ENCODE results near the gene KRT74. TPM values are rescaled to one million over a fixed set of nuclear protein-coding genes. Genes with fewer than 3 reads are reported as not detected.

KRT74 gene
- total and polyA plus RNA-seq, 9 of the 15 experiments (the other 6 are each of a cell fraction or from before 2014, with no cell fraction given): not detected

GRCh38 chr12:52542785-52543318 is 30.8 kb downstream of the KRT74 start:
- in situ Hi-C loops (cut with MboI): no loop called here
- ATAC-seq: no peak
- Histone ChIP-seq H3K4me1 (replicated peaks in 1 of 2; ENCODE audit: control insufficient read depth in 2 of 2, insufficient read depth in 2 of 2, low read length in 2 of 2) (no peaks in the 10 kb centered on the region), H3K4me2 (ENCODE audit: insufficient read depth, low read length) (no peak overlapping the region), H3K36me3 (ENCODE audit: control insufficient read depth, insufficient read depth, low read length) (no peaks in the 10 kb centered on the region), H3K9me1 (ENCODE audit: control insufficient read depth, insufficient read depth, low read length) (no peaks in the 10 kb centered on the region), H2AFZ (ENCODE audit: low read depth, low read length) (no peak overlapping the region), H3K27me3 (ENCODE audit: control insufficient read depth in 2 of 2, insufficient read depth in 2 of 2, low read length in 2 of 2) (peaks cover 2 to 30% of the 10 kb centered on the region in 2 experiments; a peak in 2 of 5 replicates), H3K9ac (ENCODE audit: insufficient read depth in 1 of 2, low read depth in 2 of 2, low read length in 2 of 2) (no peak overlapping the region), H3K4me3 (no peak overlapping the region), H3K9me3 (replicated peaks; ENCODE audit: control insufficient read depth, insufficient read depth, low read depth, low read length) (no peaks in the 10 kb centered on the region), H4K20me1 (replicated peaks; ENCODE audit: control insufficient read depth, insufficient read depth, low read length) (peaks cover 7% of the 10 kb centered on the region; the same call in 1 of the 2 replicates), H3K27ac (ENCODE audit: extremely low read depth, low read depth, low read length) (no peak overlapping the region), H3K79me2 (ENCODE audit: control insufficient read depth, insufficient read depth, low read length) (no peaks in the 10 kb centered on the region)
- POLR2A ChIA-PET: no interaction called here
- FAIRE-seq: no peak
- CTCF ChIA-PET (ENCODE audit: low intra/inter-chr PET ratio): no interaction called here
- TF ChIP-seq NCOA2 (IDR thresholded peaks at IDR 0.05; ENCODE audit: partially characterized antibody in 2 of 2) (no peak), ATF3 (IDR thresholded peaks at IDR 0.05) (peak; percentile 60), ATF3 (CRISPR knock-in tag; conservative IDR thresholded peaks at IDR 0.05) (no peak), ZNF785 (CRISPR knock-in tag; IDR thresholded peaks at IDR 0.05) (no peak), PRDM10 (IDR thresholded peaks at IDR 0.05; ENCODE audit: partially characterized antibody) (peak; percentile 73), ZNF512 (tag; IDR thresholded peaks at IDR 0.05) (no peak), U2AF2 (optimal IDR thresholded peaks at IDR 0.05; ENCODE audit: low read depth, low read length) (no peak)
- intact Hi-C loops (cut with micrococcal nuclease): no loop called here
- BruUV-seq (replicated peaks): no TSS peak
- WGBS (ENCODE audit: insufficient coverage, low coverage, missing lambda C conversion rate): under 1% methylated on average over 7 of the region's 7 CpGs
- no peak for DNase-seq (ENCODE audit: extremely low read depth in 1 of 4, low spot score in 3 of 4)
